B cell (primary cell): ENCODE measurements around the gene C20orf204. TPM values are rescaled to one million over a fixed set of nuclear protein-coding genes. Genes with fewer than 3 reads are reported as not detected.

ENCODE experiments used
- ATAC-seq: fragments of 200-7000 bp; cut with Tn5 transposase; one replicate; pipeline ENCODE4 v1.10.0; 2021; ENCODE audit warnings: low read depth, mild to moderate bottlenecking, moderate number of reproducible peaks, moderate library complexity
- CTCF ChIA-PET: fragments of 350-600 bp; sonication (Branson Sonifier 250); formaldehyde crosslinking; loops from one replicate; lab custom pipeline; 2021; ENCODE audit warnings: antibody characterized with exemption, inconsistent platforms; lab: Charles Lee
- POLR2A ChIA-PET: fragments of 350-600 bp; sonication (Branson Sonifier 250); formaldehyde crosslinking; loops from one replicate; lab custom pipeline; 2021; ENCODE audit warnings: antibody characterized with exemption; lab: Charles Lee
- DNase-seq: peaks from one replicate; pipeline ENCODE4 v3.0.0; 2013
- H2AFZ ChIP-seq: 2 replicates; pipeline ENCODE4 v1.6.1; 2012; ENCODE audit warnings: mild to moderate bottlenecking, low read depth, low read length; ENCODE audit not compliant: insufficient read depth, poor library complexity, severe bottlenecking
- H3K27ac ChIP-seq, 2 donors: 1 replicate in 1 of 2; 2 replicates in 1 of 2; pipeline ENCODE4 v1.5.1; 2012 to 2013; ENCODE audit warnings: low read length in 2 of 2, mild to moderate bottlenecking in 2 of 2, moderate library complexity in 1 of 2
- H3K27me3 ChIP-seq, 4 experiments: fragments of 200-600 bp in 1 of 4; sonication (generic) in 1 of 4; replicated peaks in 1 of 4; 1 replicate in 2 of 4; 2 replicates in 2 of 4; pipeline versions ENCODE4 v1.6.1 to v1.7.0; 2013 to 2016; ENCODE audit warnings: low read length in 3 of 4, mild to moderate bottlenecking in 2 of 4, mixed read lengths in 1 of 4, moderate library complexity in 1 of 4; ENCODE audit not compliant: insufficient read depth in 4 of 4, control insufficient read depth in 3 of 4; ENCODE audit errors: control extremely low read depth in 1 of 4
- H3K36me3 ChIP-seq, 2 experiments: replicated peaks in 1 of 2; 1 replicate in 1 of 2; 2 replicates in 1 of 2; pipeline versions ENCODE4 v1.6.1 to v1.7.1; 2013; ENCODE audit warnings: low read length in 1 of 2; ENCODE audit not compliant: insufficient read depth in 2 of 2, control insufficient read depth in 1 of 2; ENCODE audit errors: control extremely low read depth in 1 of 2, extremely low read depth in 1 of 2
- H3K4me1 ChIP-seq, 2 donors: fragments of 200-600 bp in 1 of 2; sonication (generic) in 1 of 2; 1 replicate in 1 of 2; 2 replicates in 1 of 2; pipeline versions ENCODE4 v1.5.1 to v1.6.1; 2013 to 2017; ENCODE audit warnings: low read length in 2 of 2; ENCODE audit not compliant: control insufficient read depth in 2 of 2, insufficient read depth in 2 of 2
- H3K4me2 ChIP-seq: replicated peaks from 2 replicates; pipeline ENCODE3; 2012; ENCODE audit warnings: mild to moderate bottlenecking, low read depth, low read length; ENCODE audit not compliant: poor library complexity, severe bottlenecking
- H3K4me3 ChIP-seq, 5 experiments: fragments of 200-600 bp in 1 of 5; sonication (generic) in 1 of 5; 1 replicate in 3 of 5; 2 replicates in 2 of 5; pipeline versions ENCODE4 v1.5.1 to v1.7.0; 2011 to 2016; ENCODE audit warnings: low read length in 4 of 5, mild to moderate bottlenecking in 4 of 5, low read depth in 2 of 5, control low read depth in 1 of 5, moderate library complexity in 1 of 5; ENCODE audit not compliant: insufficient read depth in 1 of 5; ENCODE audit errors: control extremely low read depth in 1 of 5, extremely low read depth in 1 of 5
- H3K79me2 ChIP-seq: fragments of 200-600 bp; sonication (generic); one replicate; pipeline ENCODE4 v1.6.0; 2016; ENCODE audit warnings: low read length; ENCODE audit not compliant: control insufficient read depth, insufficient read depth
- H3K9ac ChIP-seq: fragments of 200-600 bp; sonication (generic); 2 replicates; pipeline ENCODE4 v1.6.1; 2017; ENCODE audit warnings: mild to moderate bottlenecking, low read length, moderate library complexity
- H3K9me3 ChIP-seq, 3 donors: one replicate each; pipeline versions ENCODE4 v1.6.1 to v1.7.1; 2013; ENCODE audit warnings: low read length in 2 of 3; ENCODE audit not compliant: control insufficient read depth in 2 of 3, insufficient read depth in 1 of 3; ENCODE audit errors: control extremely low read depth in 1 of 3
- H4K20me1 ChIP-seq: 2 replicates; pipeline ENCODE4 v1.6.0; 2012; ENCODE audit warnings: mild to moderate bottlenecking, low read length; ENCODE audit not compliant: insufficient read depth, control insufficient read depth, poor library complexity, severe bottlenecking
- H3K27ac Mint-ChIP-seq: one replicate; pipeline ENCODE4 v1.8.0; 2021; ENCODE audit warnings: mixed read lengths
- H3K27me3 Mint-ChIP-seq: one replicate; pipeline ENCODE4 v1.8.0; 2021; ENCODE audit warnings: mixed read lengths
- H3K4me1 Mint-ChIP-seq: one replicate; pipeline ENCODE4 v1.8.0; 2021; ENCODE audit warnings: mixed read lengths
- H3K4me3 Mint-ChIP-seq: one replicate; pipeline ENCODE4 v1.8.0; 2021; ENCODE audit warnings: mixed read lengths
- H3K9me3 Mint-ChIP-seq: one replicate; pipeline ENCODE4 v1.8.0; 2022; ENCODE audit warnings: mixed read lengths; ENCODE audit not compliant: insufficient read depth
- CTCF ChIP-seq: fragments of 200-600 bp; IDR thresholded peaks from one replicate; pipeline ENCODE4 v1.8.0; 2022; ENCODE audit warnings: antibody characterized with exemption, mild to moderate bottlenecking
- EZH2 ChIP-seq: IDR thresholded peaks from 2 replicates; pipeline ENCODE4 v1.6.1; 2012; ENCODE audit warnings: borderline replicate concordance, low read depth, mild to moderate bottlenecking, moderate library complexity, low read length; ENCODE audit not compliant: insufficient read depth, poor library complexity, severe bottlenecking
- WGBS: methylation state at CpG from one replicate; pipeline ENCODE4 v1.1.5; 2013; ENCODE audit warnings: missing lambda C conversion rate; ENCODE audit not compliant: insufficient coverage; 5-methylcytosine and 5-hydroxymethylcytosine counted together
- intact Hi-C: fragments of 100-400 bp; cut with micrococcal nuclease; formaldehyde crosslinking; loops from one replicate; pipeline ENCODE4 v1.10.0; 2022
- polyA plus RNA-seq: library from polyadenylated mRNA; depleted of rRNA; stranded (reverse); fragments of >200 nt; gene quantifications from 2 replicates; pipeline ENCODE4 v1.2.3, GENCODE V29; 2012
- total RNA-seq, 2 donors: library from RNA; stranded (reverse); fragments of 120-200 nt in 1 of 2; gene quantifications; 1 replicate in 1 of 2; 2 replicates in 1 of 2; pipeline versions ENCODE4 v1.2.3 to v1.2.4, GENCODE V29; 2013 to 2022

Gene C20orf204
- total and polyA plus RNA-seq, 2 donors (not counting 1 experiment from before 2014, with no cell fraction given) = 0.24 to 2.5 TPM

- H3K4me1 Mint-ChIP-seq = peaks cover 71% of the 10 kb centered on the region
- TF ChIP-seq EZH2 = no peak
- peaks cover 36% of the 10 kb centered on the region for H4K20me1 ChIP-seq
- H3K79me2 ChIP-seq = peaks cover 29% of the 10 kb centered on the region
- no peaks in the 10 kb centered on the region for H3K27me3 ChIP-seq
- H3K4me3 Mint-ChIP-seq = no peak overlapping the region
- WGBS = 77% methylated on average over 10 of the region's 12 CpGs
- peaks cover 0 to 12% of the 10 kb centered on the region in 2 experiments for H3K36me3 ChIP-seq
- H3K9me3 ChIP-seq = no peaks in the 10 kb centered on the region
- H3K9me3 Mint-ChIP-seq = no peaks in the 10 kb centered on the region
- no peak overlapping the region for H2AFZ ChIP-seq
- peaks cover 58 to 91% of the 10 kb centered on the region in 2 donors for H3K4me1 ChIP-seq
- intact Hi-C loops = no loop called here
- no peak overlapping the region for H3K4me2 ChIP-seq
- no peak overlapping the region for H3K27ac ChIP-seq
- H3K9ac ChIP-seq = no peak overlapping the region
- POLR2A ChIA-PET = interaction anchor here (2.5 to 4.2 kb wide), 2 partner anchors 10 to 11 kb away, joined by 19 to 55 read pairs; partner anchors contain the start of genes OPRL1 and RGS19
- no peaks in the 10 kb centered on the region for H3K27me3 Mint-ChIP-seq
- CTCF ChIA-PET = interaction anchor here (1.1 to 2.3 kb wide), 3 partner anchors 10 to 16 kb away, joined by 3 to 8 read pairs (median 3); partner anchors contain the start of genes OPRL1 and RGS19
- ATAC-seq (no peak), DNase-seq (no peak)
- no peak overlapping the region for H3K4me3 ChIP-seq
- no peak overlapping the region for H3K27ac Mint-ChIP-seq
These were observed 31.8 kb downstream of the C20orf204 start for GRCh38 chr20:64067733-64068307.

GRCh38 chr20:64068386-64069208 lies 32.6 kb downstream of the C20orf204 start:
- H3K27me3 Mint-ChIP-seq = no peaks in the 10 kb centered on the region
- no peak for ATAC-seq

More at GRCh38 chr20:64068386-64069208, 32.6 kb downstream of the C20orf204 start:
- H4K20me1 ChIP-seq = peaks cover 44% of the 10 kb centered on the region
- no peak overlapping the region for H3K4me2 ChIP-seq
- H3K27me3 ChIP-seq = no peaks in the 10 kb centered on the region
- DNase-seq = no peak
- H2AFZ ChIP-seq = no peak overlapping the region
- no peaks in the 10 kb centered on the region for H3K9me3 Mint-ChIP-seq
- peaks cover 68% of the 10 kb centered on the region for H3K4me1 Mint-ChIP-seq
- 64% methylated on average over 8 of the region's 12 CpGs for WGBS
- peaks cover 55 to 87% of the 10 kb centered on the region in 2 donors for H3K4me1 ChIP-seq
- no peak overlapping the region for H3K4me3 Mint-ChIP-seq
- intact Hi-C loops = no loop called here
- TF ChIP-seq CTCF (no peak), EZH2 (no peak)
- peaks cover 0 to 20% of the 10 kb centered on the region in 2 experiments for H3K36me3 ChIP-seq
- H3K9ac ChIP-seq = no peak overlapping the region
- H3K9me3 ChIP-seq = no peaks in the 10 kb centered on the region
- peak overlapping the region; percentile 53 for H3K27ac Mint-ChIP-seq
- H3K27ac ChIP-seq = no peak overlapping the region
- no peak overlapping the region for H3K4me3 ChIP-seq
- ChIA-PET POLR2A (interaction anchor here (2.5 kb wide), 1 partner anchor 10 kb away, joined by 19 read pairs; the partner anchor contains the start of genes OPRL1 and RGS19), CTCF (interaction anchor here (1.1 to 2.3 kb wide), 7 partner anchors 9 to 52 kb away, joined by 3 to 10 read pairs (median 8); partner anchors contain the start of genes LKAAEAR1 and RGS19)
- H3K79me2 ChIP-seq = peaks cover 25% of the 10 kb centered on the region
